ENCODE data around the gene RRM2. TPM values are rescaled to one million over a fixed set of nuclear protein-coding genes. Genes with fewer than 3 reads are reported as not detected.

Gene RRM2
- polyA plus RNA-seq, 2 of the 4 experiments (the other 2 are of a cell fraction), result 84.4 to 111 TPM

GRCh38 chr2:10073706-10074105 is 48.8 kb upstream of the RRM2 start:
- TF ChIP-seq CBX2 (IDR thresholded peaks at IDR 0.05; ENCODE audit: borderline replicate concordance, low read depth) (no peak), JUN (IDR thresholded peaks at IDR 0.05) (no peak)
- DNase-seq (ENCODE audit: low read depth in 1 of 2, low spot score in 1 of 2), result no peak
- Histone ChIP-seq H3K4me1 (peaks cover 4% of the 10 kb centered on the region; the same call in 1 of the 3 replicates), H3K9me3 (no peaks in the 10 kb centered on the region), H3K27ac (no peak overlapping the region), H3K4me2 (no peak overlapping the region), H3K4me3 (no peak overlapping the region)
- 60% methylated on average over 8 of the region's 8 CpGs for WGBS (ENCODE audit: missing lambda C conversion rate)
- ATAC-seq, result peak; percentile 11 to 27; a peak in 3 of 6 replicates
- ChIA-PET CTCF (interaction anchor here (0.9 to 27.5 kb wide), 22 partner anchors 9 to 672 kb away, joined by 3 to 612 read pairs (median 5); partner anchors contain the start of gene ODC1), POLR2A (interaction anchor here (0.7 to 2.1 kb wide), 2 partner anchors 361 to 1271 kb away, joined by 3 to 12 read pairs; no protein-coding TSS in a partner anchor)
- no peak for FAIRE-seq

GRCh38 chr2:10075101-10075500 is 47.4 kb upstream of the RRM2 start:
- no peak overlapping the region for H3K27ac ChIP-seq
- no peak overlapping the region for H3K4me3 ChIP-seq
- ATAC-seq (no peak), DNase-seq (ENCODE audit: low read depth in 1 of 2, low spot score in 1 of 2) (no peak), FAIRE-seq (no peak)
- H3K9me3 ChIP-seq, result no peaks in the 10 kb centered on the region
- H3K4me2 ChIP-seq, result no peak overlapping the region
- CTCF ChIA-PET, result interaction anchor here (0.8 to 27.5 kb wide), 10 partner anchors 16 to 585 kb away, joined by 3 to 612 read pairs (median 4); no protein-coding TSS in a partner anchor
- TF ChIP-seq RARB (CRISPR knock-in tag; IDR thresholded peaks at IDR 0.05) (no peak), SMC3 (IDR thresholded peaks at IDR 0.05) (no peak), HMGXB4 (CRISPR knock-in tag; IDR thresholded peaks at IDR 0.05; ENCODE audit: borderline replicate concordance) (no peak), MAFK (IDR thresholded peaks at IDR 0.05; ENCODE audit: partially characterized antibody) (no peak), KDM5A (IDR thresholded peaks at IDR 0.05) (no peak), HOXB5 (CRISPR knock-in tag; IDR thresholded peaks at IDR 0.05) (no peak), RCOR1 (IDR thresholded peaks at IDR 0.05; ENCODE audit: low read depth, low read length) (no peak), GATA3 (IDR thresholded peaks at IDR 0.05; ENCODE audit: borderline replicate concordance) (no peak), HEYL (CRISPR knock-in tag; IDR thresholded peaks at IDR 0.05) (no peak), ZNF302 (CRISPR knock-in tag; IDR thresholded peaks at IDR 0.05) (no peak), FOXS1 (CRISPR knock-in tag; IDR thresholded peaks at IDR 0.05) (no peak), MYC (IDR thresholded peaks at IDR 0.05; ENCODE audit: borderline replicate concordance, low read length) (no peak), ZFP36 (IDR thresholded peaks at IDR 0.05; ENCODE audit: borderline replicate concordance, partially characterized antibody) (no peak), CBX2 (IDR thresholded peaks at IDR 0.05; ENCODE audit: borderline replicate concordance, low read depth) (no peak), EHMT2 (IDR thresholded peaks at IDR 0.05; ENCODE audit: low read depth) (no peak), NFE2L2 (conservative IDR thresholded peaks at IDR 0.05; ENCODE audit: low read length) (no peak), FOSB (CRISPR knock-in tag; IDR thresholded peaks at IDR 0.05) (no peak), FOSL2 (IDR thresholded peaks at IDR 0.05) (no peak), FOSL2 (CRISPR knock-in tag; IDR thresholded peaks at IDR 0.05) (no peak)
- TF ChIP-seq, protein P1, sequence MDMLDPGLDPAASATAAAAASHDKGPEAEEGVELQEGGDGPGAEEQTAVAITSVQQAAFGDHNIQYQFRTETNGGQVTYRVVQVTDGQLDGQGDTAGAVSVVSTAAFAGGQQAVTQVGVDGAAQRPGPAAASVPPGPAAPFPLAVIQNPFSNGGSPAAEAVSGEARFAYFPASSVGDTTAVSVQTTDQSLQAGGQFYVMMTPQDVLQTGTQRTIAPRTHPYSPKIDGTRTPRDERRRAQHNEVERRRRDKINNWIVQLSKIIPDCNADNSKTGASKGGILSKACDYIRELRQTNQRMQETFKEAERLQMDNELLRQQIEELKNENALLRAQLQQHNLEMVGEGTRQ (IDR thresholded peaks at IDR 0.05), result no peak
- peaks cover 4% of the 10 kb centered on the region; the same call in 1 of the 3 replicates for H3K4me1 ChIP-seq
- WGBS (ENCODE audit: missing lambda C conversion rate), result 65% methylated on average over 13 of the region's 13 CpGs
- POLR2A ChIA-PET, result no interaction called here

DNA sequence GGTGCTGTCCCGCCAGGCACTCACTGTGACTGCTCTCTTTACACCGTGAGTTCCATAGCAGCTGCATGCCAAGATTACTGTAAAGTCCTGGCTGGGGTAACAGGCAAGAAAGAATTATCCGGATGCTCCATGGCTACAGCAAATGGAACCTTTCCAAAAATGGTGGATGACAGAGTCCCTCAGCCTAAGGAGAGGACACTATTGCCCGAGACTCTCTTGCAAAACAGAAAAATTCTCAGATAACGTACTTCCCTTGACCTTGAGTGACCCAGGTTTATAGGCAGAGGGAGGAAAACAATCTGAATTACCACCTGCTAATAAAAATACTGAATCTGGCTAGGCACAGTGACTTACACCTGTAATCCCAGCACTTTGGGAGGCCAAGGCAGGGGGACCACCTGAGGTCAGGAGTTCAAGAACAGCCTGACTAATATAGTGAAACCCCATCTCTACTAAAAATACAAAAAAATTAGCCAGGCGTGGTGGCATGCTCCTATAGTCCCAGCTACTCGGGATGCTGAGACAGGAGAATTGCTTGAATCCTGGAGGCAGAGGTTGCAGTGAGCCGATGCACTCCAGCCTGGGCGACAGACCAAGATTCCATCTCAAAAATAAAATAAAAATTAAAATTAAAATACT is 46.8 kb upstream of the RRM2 start:
- no peak for TF ChIP-seq HEYL (CRISPR knock-in tag; IDR thresholded peaks at IDR 0.05)
- TF ChIP-seq RNF2 (IDR thresholded peaks at IDR 0.05; ENCODE audit: borderline replicate concordance, low read depth), result no peak
- TF ChIP-seq E2F6 (IDR thresholded peaks at IDR 0.05; ENCODE audit: borderline replicate concordance, low read depth), result no peak
- TF ChIP-seq HMGXB4 (CRISPR knock-in tag; IDR thresholded peaks at IDR 0.05; ENCODE audit: borderline replicate concordance), result no peak
- no peak for TF ChIP-seq FOSB (CRISPR knock-in tag; IDR thresholded peaks at IDR 0.05)
- no peak for TF ChIP-seq ESRRA (IDR thresholded peaks at IDR 0.05; ENCODE audit: borderline replicate concordance, low read length)
- TF ChIP-seq ZSCAN20 (CRISPR knock-in tag; IDR thresholded peaks at IDR 0.05), result no peak
- Histone ChIP-seq H3K9me3 (no peaks in the 10 kb centered on the region), H3K4me3 (no peak overlapping the region), H3K27ac (no peak overlapping the region), H3K4me1 (peaks cover 7% of the 10 kb centered on the region; the same call in 1 of the 3 replicates), H3K4me2 (no peak overlapping the region)
- POLR2A ChIA-PET, result no interaction called here
- ATAC-seq (no peak), DNase-seq (ENCODE audit: low read depth in 1 of 2, low spot score in 1 of 2) (no peak), FAIRE-seq (no peak)
- WGBS (ENCODE audit: missing lambda C conversion rate), result 62% methylated on average over 9 of the region's 9 CpGs
- CTCF ChIA-PET, result interaction anchor here (0.6 to 27.5 kb wide), 10 partner anchors 15 to 499 kb away, joined by 3 to 612 read pairs (median 4); no protein-coding TSS in a partner anchor

Data from A549 (cell line).